Sigmoid colon (tissue), 4 donors: ENCODE measurements around the gene ARHGAP44.

Source experiments
- EP300 ChIP-seq, 4 donors: sonication (generic); formaldehyde crosslinking; IDR thresholded peaks; one replicate each; pipeline ENCODE4 v1.6.1; 2017; ENCODE audit warnings: antibody characterized with exemption in 4 of 4
- POLR2A ChIP-seq, 2 donors: fragments of 450-650 bp; IDR thresholded peaks; one replicate each; pipeline ENCODE4 v1.6.1; 2016; ENCODE audit warnings: antibody characterized with exemption in 2 of 2, mild to moderate bottlenecking in 2 of 2, moderate library complexity in 2 of 2
- POLR2AphosphoS5 ChIP-seq, 4 donors: sonication (generic); formaldehyde crosslinking; IDR thresholded peaks; one replicate each; pipeline ENCODE4 v1.6.1; 2017; ENCODE audit warnings: antibody characterized with exemption in 4 of 4
- TF ChIP-seq, protein P1 (sequence below), 4 experiments: fragments of 450-650 bp in 3 of 4; fragments of 200-600 bp in 1 of 4; IDR thresholded peaks; one replicate each; pipeline ENCODE4 v1.5.1; 2016 to 2019; ENCODE audit warnings: antibody characterized with exemption in 4 of 4, mild to moderate bottlenecking in 3 of 4, moderate library complexity in 2 of 4

- no peak for TF ChIP-seq POLR2A (IDR thresholded peaks at IDR 0.05)
- TF ChIP-seq, protein P1, sequence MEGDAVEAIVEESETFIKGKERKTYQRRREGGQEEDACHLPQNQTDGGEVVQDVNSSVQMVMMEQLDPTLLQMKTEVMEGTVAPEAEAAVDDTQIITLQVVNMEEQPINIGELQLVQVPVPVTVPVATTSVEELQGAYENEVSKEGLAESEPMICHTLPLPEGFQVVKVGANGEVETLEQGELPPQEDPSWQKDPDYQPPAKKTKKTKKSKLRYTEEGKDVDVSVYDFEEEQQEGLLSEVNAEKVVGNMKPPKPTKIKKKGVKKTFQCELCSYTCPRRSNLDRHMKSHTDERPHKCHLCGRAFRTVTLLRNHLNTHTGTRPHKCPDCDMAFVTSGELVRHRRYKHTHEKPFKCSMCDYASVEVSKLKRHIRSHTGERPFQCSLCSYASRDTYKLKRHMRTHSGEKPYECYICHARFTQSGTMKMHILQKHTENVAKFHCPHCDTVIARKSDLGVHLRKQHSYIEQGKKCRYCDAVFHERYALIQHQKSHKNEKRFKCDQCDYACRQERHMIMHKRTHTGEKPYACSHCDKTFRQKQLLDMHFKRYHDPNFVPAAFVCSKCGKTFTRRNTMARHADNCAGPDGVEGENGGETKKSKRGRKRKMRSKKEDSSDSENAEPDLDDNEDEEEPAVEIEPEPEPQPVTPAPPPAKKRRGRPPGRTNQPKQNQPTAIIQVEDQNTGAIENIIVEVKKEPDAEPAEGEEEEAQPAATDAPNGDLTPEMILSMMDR (IDR thresholded peaks at IDR 0.05), result no peak
- TF ChIP-seq POLR2AphosphoS5 (IDR thresholded peaks at IDR 0.05), result no peak
- TF ChIP-seq EP300 (IDR thresholded peaks at IDR 0.05), result no peak
These were observed 196.4 kb downstream of the ARHGAP44 start for GRCh38 chr17:12985431-12986293.
